Vagina (tissue), 2 donors: ENCODE data around the gene PKDCC.

Source experiments
- CTCF ChIP-seq, 3 experiments: fragments of 450-650 bp in 2 of 3; fragments of 200-600 bp in 1 of 3; sonication (generic) in 1 of 3; IDR thresholded peaks; one replicate each; pipeline ENCODE4 v1.5.1; 2017 to 2019; ENCODE audit warnings: antibody characterized with exemption in 3 of 3, mild to moderate bottlenecking in 2 of 3, moderate library complexity in 2 of 3
- POLR2A ChIP-seq, 2 donors: fragments of 450-650 bp; IDR thresholded peaks; one replicate each; pipeline ENCODE4 v1.6.1; 2017; ENCODE audit warnings: antibody characterized with exemption in 2 of 2, mild to moderate bottlenecking in 2 of 2, moderate library complexity in 2 of 2

- TF ChIP-seq CTCF (IDR thresholded peaks at IDR 0.05) = no peak
- TF ChIP-seq POLR2A (IDR thresholded peaks at IDR 0.05) = no peak
Observed at GRCh38 chr2:42059261-42059898, 11.6 kb downstream of the PKDCC start.
